SK-N-SH (cell line): Measurements from ENCODE around the gene WDR33. TPM values are rescaled to one million over a fixed set of nuclear protein-coding genes. Genes with fewer than 3 reads are reported as not detected.

ENCODE experiments used
- CTCF ChIA-PET: fragments of 300-600, 350-600 bp; formaldehyde crosslinking; extraction: SDS; loops from one replicate; lab custom pipeline; 2021; lab: Yijun Ruan, JAX
- POLR2A ChIA-PET: fragments of 350-600 bp; sonication (Branson Sonifier 250); formaldehyde crosslinking; extraction: SDS; loops from one replicate; lab custom pipeline; 2020; ENCODE audit warnings: antibody characterized with exemption, inconsistent platforms; lab: Yijun Ruan, JAX
- DNase-seq: peaks from one replicate; pipeline ENCODE4 v3.0.0; 2012
- H2AFZ ChIP-seq: fragments of 200-600 bp; sonication (generic); 2 replicates; pipeline ENCODE4 v1.8.1; 2016; ENCODE audit warnings: antibody characterized with exemption, mild to moderate bottlenecking, low read depth
- H3F3A ChIP-seq: fragments of 200-600 bp; sonication (generic); replicated peaks from 2 replicates; pipeline ENCODE3; 2016; ENCODE audit warnings: antibody characterized with exemption, mild to moderate bottlenecking; ENCODE audit not compliant: insufficient read depth
- H3K27ac ChIP-seq, 2 experiments: fragments of 200-500 bp in 1 of 2; fragments of 200-600 bp in 1 of 2; sonication (Bioruptor generic) in 1 of 2; sonication (generic), shearing (Covaris generic) in 1 of 2; 2 replicates each; pipeline versions ENCODE4 v1.5.1 to v1.6.1; 2014 to 2016; ENCODE audit warnings: low read depth in 2 of 2, inconsistent platforms in 1 of 2, low read length in 1 of 2, mild to moderate bottlenecking in 1 of 2, mixed read lengths in 1 of 2
- H3K27me3 ChIP-seq: fragments of 200-600 bp; sonication (generic), shearing (Covaris generic); 2 replicates; pipeline ENCODE4 v1.6.1; 2016; ENCODE audit warnings: mixed run types; ENCODE audit not compliant: insufficient read depth
- H3K36me3 ChIP-seq, 2 experiments: fragments of 200-500 bp in 1 of 2; fragments of 200-600 bp in 1 of 2; sonication (Bioruptor generic) in 1 of 2; sonication (generic) in 1 of 2; replicated peaks in 1 of 2; 2 replicates each; pipeline versions ENCODE3 to v1.5.1; 2014 to 2016; ENCODE audit warnings: low read length in 1 of 2, mild to moderate bottlenecking in 1 of 2; ENCODE audit not compliant: insufficient read depth in 2 of 2, control insufficient read depth in 1 of 2
- H3K4me1 ChIP-seq, 2 experiments: fragments of 200-500 bp in 1 of 2; fragments of 200-600 bp in 1 of 2; sonication (Bioruptor generic) in 1 of 2; sonication (generic), shearing (Covaris generic) in 1 of 2; 2 replicates each; pipeline versions ENCODE4 v1.5.1 to v1.6.1; 2014 to 2016; ENCODE audit warnings: low read depth in 1 of 2, low read length in 1 of 2, mixed run types in 1 of 2; ENCODE audit not compliant: insufficient read depth in 2 of 2, control insufficient read depth in 1 of 2
- H3K4me2 ChIP-seq: fragments of 200-600 bp; sonication (generic), shearing (Covaris generic); 2 replicates; pipeline ENCODE4 v1.6.1; 2017; ENCODE audit warnings: mixed run types
- H3K4me3 ChIP-seq, 2 experiments: fragments of 200-500 bp in 1 of 2; fragments of 200-600 bp in 1 of 2; sonication (Bioruptor generic) in 1 of 2; sonication (generic), shearing (Covaris generic) in 1 of 2; 2 replicates each; pipeline versions ENCODE4 v1.5.1 to v1.8.1; 2014 to 2016; ENCODE audit warnings: low read depth in 2 of 2, inconsistent platforms in 1 of 2, low read length in 1 of 2, mild to moderate bottlenecking in 1 of 2, mixed read lengths in 1 of 2, moderate library complexity in 1 of 2
- H3K79me2 ChIP-seq: fragments of 200-600 bp; sonication (generic); 2 replicates; pipeline ENCODE4 v1.8.1; 2017; ENCODE audit warnings: mild to moderate bottlenecking; ENCODE audit not compliant: insufficient read depth
- H3K9ac ChIP-seq: fragments of 200-600 bp; sonication (generic); 2 replicates; pipeline ENCODE4 v1.6.1; 2017; ENCODE audit warnings: mixed run types
- H3K9me2 ChIP-seq: fragments of 200-600 bp; sonication (generic); 2 replicates; pipeline ENCODE4 v1.6.1; 2017; ENCODE audit warnings: mixed run types
- H3K9me3 ChIP-seq: fragments of 200-600 bp; sonication (generic); 2 replicates; pipeline ENCODE4 v1.6.1; 2017; ENCODE audit warnings: mixed run types, mild to moderate bottlenecking, moderate library complexity
- H4K20me1 ChIP-seq: fragments of 200-600 bp; sonication (generic); 2 replicates; pipeline ENCODE4 v1.6.1; 2017; ENCODE audit warnings: mild to moderate bottlenecking, mixed run types; ENCODE audit not compliant: insufficient read depth
- ELF1 ChIP-seq: IDR thresholded peaks from 2 replicates; pipeline ENCODE4 v1.4.0; 2012
- EZH2phosphoT487 ChIP-seq: fragments of 200-600 bp; sonication (generic); IDR thresholded peaks from 2 replicates; pipeline ENCODE4 v1.6.1; 2017; ENCODE audit warnings: low read depth, mixed run types, mild to moderate bottlenecking, antibody characterized with exemption, moderate library complexity, borderline replicate concordance
- FOSL2 ChIP-seq: IDR thresholded peaks from 2 replicates; pipeline ENCODE4 v1.4.0; 2012; ENCODE audit warnings: low read depth, mild to moderate bottlenecking, moderate library complexity, borderline replicate concordance
- GABPA ChIP-seq: IDR thresholded peaks from 2 replicates; pipeline ENCODE4 v1.4.0; 2012; ENCODE audit warnings: low read depth, mild to moderate bottlenecking
- IRF3 ChIP-seq: fragments of 150-350 bp; IDR thresholded peaks from 2 replicates; pipeline ENCODE4 v1.6.1; 2016; ENCODE audit warnings: mild to moderate bottlenecking, low read depth, low read length
- MAX ChIP-seq: IDR thresholded peaks from 2 replicates; pipeline ENCODE4 v1.4.0; 2012; ENCODE audit warnings: low read depth
- NFIC ChIP-seq: IDR thresholded peaks from 2 replicates; pipeline ENCODE4 v1.4.0; 2012; ENCODE audit warnings: borderline replicate concordance
- RAD21 ChIP-seq: IDR thresholded peaks from 2 replicates; pipeline ENCODE4 v1.6.1; 2012; ENCODE audit warnings: mild to moderate bottlenecking, low read length
- REST ChIP-seq: IDR thresholded peaks from 2 replicates; pipeline ENCODE4 v1.6.1; 2012; ENCODE audit warnings: mild to moderate bottlenecking, low read depth, low read length, moderate library complexity
- RFX5 ChIP-seq: IDR thresholded peaks from 2 replicates; pipeline ENCODE4 v1.6.1; 2012; ENCODE audit warnings: mild to moderate bottlenecking, improper control_type of control experiment, low read length
- RXRA ChIP-seq: IDR thresholded peaks from 2 replicates; pipeline ENCODE4 v1.4.0; 2012; ENCODE audit warnings: low read depth, mild to moderate bottlenecking, borderline replicate concordance
- TAF1 ChIP-seq: IDR thresholded peaks from 2 replicates; pipeline ENCODE4 v1.6.1; 2012; ENCODE audit warnings: low read depth, mild to moderate bottlenecking, low read length, moderate library complexity, borderline replicate concordance
- USF1 ChIP-seq: IDR thresholded peaks from 2 replicates; pipeline ENCODE4 v1.4.0; 2012; ENCODE audit warnings: low read depth, borderline replicate concordance
- YY1 ChIP-seq: IDR thresholded peaks from 2 replicates; pipeline ENCODE4 v1.4.0; 2012; ENCODE audit warnings: low read depth, mild to moderate bottlenecking
- ZBTB33 ChIP-seq: IDR thresholded peaks from 2 replicates; pipeline ENCODE4 v1.4.0; 2012; ENCODE audit warnings: low read depth, borderline replicate concordance
- WGBS: methylation state at CpG from one replicate; pipeline ENCODE4 v1.1.6; 2017; ENCODE audit warnings: low lambda C conversion rate; 5-methylcytosine and 5-hydroxymethylcytosine counted together
- polyA plus RNA-seq, 3 experiments: library from polyadenylated mRNA; depleted of rRNA; stranded (reverse); fragments of >200 nt; gene quantifications; 2 replicates each; pipeline ENCODE4 v1.2.3, GENCODE V29; 2012

Gene WDR33
- polyA plus RNA-seq, 1 of the 3 experiments (the other 2 are of a cell fraction), result 12.4 TPM

- TF ChIP-seq RFX5 (peak; percentile 72; the same call in 1 of the 2 replicates), FOSL2 (no peak)
- Histone ChIP-seq H3K4me3 (no peak overlapping the region), H3K9me3 (no peaks in the 10 kb centered on the region), H3K27ac (peak overlapping the region in 1 of 2 experiments; percentile 11; a peak in 1 of 4 replicates), H3F3A (peaks cover under 1% of the 10 kb centered on the region), H3K4me2 (no peak overlapping the region; the same call in 1 of the 2 replicates), H3K36me3 (peaks cover 8 to 12% of the 10 kb centered on the region in 2 experiments), H3K4me1 (peaks cover 0 to 8% of the 10 kb centered on the region in 2 experiments; a peak in 2 of 4 replicates), H2AFZ (no peak overlapping the region), H4K20me1 (no peaks in the 10 kb centered on the region), H3K79me2 (no peaks in the 10 kb centered on the region), H3K9me2 (no peaks in the 10 kb centered on the region), H3K9ac (no peak overlapping the region), H3K27me3 (no peaks in the 10 kb centered on the region)
- POLR2A ChIA-PET, result no interaction called here
- WGBS, result 69% methylated on average over 5 of the region's 5 CpGs
- CTCF ChIA-PET, result no interaction called here
- DNase-seq, result no peak
These were observed 77.0 kb downstream of the WDR33 start for GRCh38 chr2:127733816-127734537.

- Histone ChIP-seq H3K4me1 (peaks cover 0 to 8% of the 10 kb centered on the region in 2 experiments; a peak in 2 of 4 replicates), H3K4me2 (no peak overlapping the region), H3K36me3 (peaks cover 8 to 14% of the 10 kb centered on the region in 2 experiments), H3K9me3 (no peaks in the 10 kb centered on the region)
- CTCF ChIA-PET, result no interaction called here
- DNase-seq, result no peak
- TF ChIP-seq RAD21 (no peak), TAF1 (no peak), ELF1 (no peak), REST (no peak), RFX5 (no peak), FOSL2 (no peak), MAX (no peak), EZH2phosphoT487 (no peak), ZBTB33 (no peak), RXRA (no peak), NFIC (no peak), GABPA (no peak), YY1 (no peak), IRF3 (no peak), USF1 (no peak)
- TF ChIP-seq, all 33 proteins: peak for 0
- POLR2A ChIA-PET, result no interaction called here
- peaks cover 5% of the 10 kb centered on the region for H3F3A ChIP-seq
- WGBS, result 91% methylated on average over 6 of the region's 6 CpGs
- H2AFZ ChIP-seq, result no peak overlapping the region
- H3K27me3 ChIP-seq, result no peaks in the 10 kb centered on the region
- H3K4me3 ChIP-seq, result no peak overlapping the region
- H3K9me2 ChIP-seq, result no peaks in the 10 kb centered on the region
- no peak overlapping the region for H3K9ac ChIP-seq
- H3K79me2 ChIP-seq, result no peaks in the 10 kb centered on the region
- H3K27ac ChIP-seq, result no peak overlapping the region
- no peaks in the 10 kb centered on the region for H4K20me1 ChIP-seq
These were observed 77.7 kb downstream of the WDR33 start for GRCh38 chr2:127733113-127733815.
